Right cardiac atrium (tissue), 5 donors: ENCODE data around the gene EPS8L3. TPM values are rescaled to one million over a fixed set of nuclear protein-coding genes. Genes with fewer than 3 reads are reported as not detected.
"Not testable (repeated sequence)": the region's sequence is repeated elsewhere in the genome, so short reads cannot be mapped to it uniquely, and the experiment has no call there.

ENCODE experiments used
- ATAC-seq, 2 donors: fragments of 200-7000 bp; cut with Tn5 transposase; one replicate each; pipeline versions ENCODE4 v1.8.0 to v1.9.1; 2020; ENCODE audit warnings: moderate library complexity in 2 of 2, mild to moderate bottlenecking in 1 of 2
- DNase-seq, 3 donors: peaks; one replicate each; pipeline ENCODE4 v3.0.0-alpha.2; 2020
- H3K27ac ChIP-seq: one replicate; pipeline ENCODE4 v1.5.1; 2013; ENCODE audit warnings: mild to moderate bottlenecking, low read length, control low read depth, moderate library complexity
- H3K27me3 ChIP-seq: one replicate; pipeline ENCODE4 v1.6.1; 2013; ENCODE audit not compliant: control insufficient read depth, insufficient read depth
- H3K4me1 ChIP-seq: one replicate; pipeline ENCODE4 v1.6.1; 2013; ENCODE audit warnings: low read length; ENCODE audit not compliant: control insufficient read depth, insufficient read depth
- H3K4me3 ChIP-seq: one replicate; pipeline ENCODE4 v1.5.1; 2013; ENCODE audit warnings: low read length, control low read depth
- H3K9me3 ChIP-seq: one replicate; pipeline ENCODE4 v1.6.1; 2013; ENCODE audit warnings: low read length; ENCODE audit not compliant: control insufficient read depth
- WGBS: extraction: QIAGEN DNeasy Blood & Tissue Kit; methylation state at CpG from one replicate; pipeline ENCODE4 v1.1.7; 2013; 5-methylcytosine and 5-hydroxymethylcytosine counted together
- intact Hi-C, 4 donors: fragments of 100-400 bp; cut with DNase I; formaldehyde crosslinking; loops; one replicate each; pipeline versions ENCODE4 v1.11.0 to v1.14.0; 2022 to 2023
- polyA plus RNA-seq: library from polyadenylated mRNA; stranded (reverse); fragments of 200-250 nt; gene quantifications from one replicate; pipeline ENCODE4 v1.2.3, GENCODE V29; 2013
- total RNA-seq, 4 donors: library from RNA; stranded (reverse); fragmentation: NEBNext Ultra II Directional; extraction: Animal tissue kit (Norgen Biotek cat#: 25700); gene quantifications; one replicate each; pipeline ENCODE4 v1.2.1, GENCODE V29; 2021
- donor health status: healthy with polysubstance abuse.
- donor health status: DM: no; HTN: yes; CAD: no.
- donor health status: DM: no; HTN: no; CAD: no.
- donor health status: DM: no; HTN: yes; CAD: no; lungs with severe emphysema.
- donor health status: DM: yes; HTN: yes; CAD: no.

Gene EPS8L3
- total and polyA plus RNA-seq, 5 donors: not detected

GRCh38 chr1:109768335-109768650 lies 4.6 kb upstream of the EPS8L3 start:
- ATAC-seq (no peak), DNase-seq (peak in 2 of 3 donors; percentile 3 to 23)
- no peak overlapping the region for H3K4me3 ChIP-seq
- no peaks in the 10 kb centered on the region for H3K4me1 ChIP-seq
- H3K27ac ChIP-seq: no peak overlapping the region
- 97% methylated on average over 2 of the region's 2 CpGs for WGBS
- H3K9me3 ChIP-seq: no peaks in the 10 kb centered on the region
- H3K27me3 ChIP-seq: no peaks in the 10 kb centered on the region
- intact Hi-C loops: no loop called here

- Histone ChIP-seq H3K4me1 (no peaks in the 10 kb centered on the region), H3K27ac (peak overlapping the region; percentile 39), H3K27me3 (no peaks in the 10 kb centered on the region), H3K9me3 (no peaks in the 10 kb centered on the region), H3K4me3 (no peak overlapping the region)
- WGBS: 89% methylated on average over 10 of the region's 10 CpGs
- ATAC-seq (no peak), DNase-seq (peak in 2 of 3 donors; percentile 11 to 26)
- intact Hi-C loops: no loop called here
These were observed 4.1 kb upstream of the EPS8L3 start for GRCh38 chr1:109767637-109768334.

GRCh38 chr1:109766991-109767636 lies 3.4 kb upstream of the EPS8L3 start:
- H3K9me3 ChIP-seq, intact Hi-C loops, H3K27me3 ChIP-seq, H3K4me3 ChIP-seq, H3K4me1 ChIP-seq, ATAC-seq: not testable (repeated sequence)
- peak overlapping the region; percentile 53 for H3K27ac ChIP-seq
- 57% methylated on average over 17 of the region's 17 CpGs for WGBS
- DNase-seq: peak in 2 of 3 donors; percentile 14 to 52

- H3K27ac ChIP-seq: no peak overlapping the region
- intact Hi-C loops: no loop called here
- no peak overlapping the region for H3K4me3 ChIP-seq
- H3K4me1 ChIP-seq: no peaks in the 10 kb centered on the region
- 90% methylated on average over 13 of the region's 13 CpGs for WGBS
- no peaks in the 10 kb centered on the region for H3K9me3 ChIP-seq
- DNase-seq: peak in 2 of 3 donors; percentile 4 to 39
- ATAC-seq: no peak
- no peaks in the 10 kb centered on the region for H3K27me3 ChIP-seq
These were observed 2.3 kb upstream of the EPS8L3 start for GRCh38 chr1:109765896-109766615.

GRCh38 chr1:109765483-109765815 lies 1.7 kb upstream of the EPS8L3 start:
- Histone ChIP-seq H3K27me3 (no peaks in the 10 kb centered on the region), H3K27ac (no peak overlapping the region), H3K4me3 (no peak overlapping the region), H3K4me1 (no peaks in the 10 kb centered on the region), H3K9me3 (no peaks in the 10 kb centered on the region)
- intact Hi-C loops: no loop called here
- ATAC-seq (no peak), DNase-seq (no peak)
- WGBS: 80% methylated on average over 4 of the region's 4 CpGs

- Histone ChIP-seq H3K4me1 (no peaks in the 10 kb centered on the region), H3K27ac (no peak overlapping the region), H3K4me3 (no peak overlapping the region), H3K27me3 (no peaks in the 10 kb centered on the region), H3K9me3 (no peaks in the 10 kb centered on the region)
- 95% methylated on average over 13 of the region's 13 CpGs for WGBS
- DNase-seq (peak in 2 of 3 donors; percentile 7 to 45), ATAC-seq (no peak)
- intact Hi-C loops: no loop called here
These were observed 1.1 kb upstream of the EPS8L3 start for GRCh38 chr1:109764561-109765482.

- DNase-seq (peak in 2 of 3 donors; percentile 11 to 40), ATAC-seq (no peak)
- intact Hi-C loops: no loop called here
- Histone ChIP-seq H3K4me3 (no peak overlapping the region), H3K4me1 (no peaks in the 10 kb centered on the region), H3K27me3 (no peaks in the 10 kb centered on the region), H3K27ac (no peak overlapping the region), H3K9me3 (no peaks in the 10 kb centered on the region)
- 81% methylated on average over 11 of the region's 11 CpGs for WGBS
These were observed 690 bp downstream of the EPS8L3 start for GRCh38 chr1:109762821-109763645.

GRCh38 chr1:109762039-109762585 lies 1.6 kb downstream of the EPS8L3 start:
- Histone ChIP-seq H3K4me3 (no peak overlapping the region), H3K27me3 (no peaks in the 10 kb centered on the region), H3K9me3 (no peaks in the 10 kb centered on the region), H3K4me1 (no peaks in the 10 kb centered on the region), H3K27ac (no peak overlapping the region)
- DNase-seq (peak in 2 of 3 donors; percentile 1 to 30), ATAC-seq (no peak)
- intact Hi-C loops: no loop called here
- 86% methylated on average over 7 of the region's 7 CpGs for WGBS

- Histone ChIP-seq H3K27me3 (no peaks in the 10 kb centered on the region), H3K4me1 (no peaks in the 10 kb centered on the region), H3K9me3 (no peaks in the 10 kb centered on the region), H3K27ac (no peak overlapping the region), H3K4me3 (no peak overlapping the region)
- 74% methylated on average over 14 of the region's 14 CpGs for WGBS
- ATAC-seq (no peak), DNase-seq (peak in 2 of 3 donors; percentile 2 to 48)
- intact Hi-C loops: no loop called here
These were observed 2.3 kb downstream of the EPS8L3 start for GRCh38 chr1:109761227-109762038.
